GM23338 (cell line): ENCODE results near the gene CD86. TPM values are rescaled to one million over a fixed set of nuclear protein-coding genes. Genes with fewer than 3 reads are reported as not detected.

Source experiments
- ATAC-seq: fragments of 200-7000 bp; cut with Tn5 transposase; 3 replicates; pipeline ENCODE4 v1.9.1; 2020
- DNase-seq: peaks from one replicate; pipeline ENCODE4 v3.0.0-alpha.2; 2015; ENCODE audit warnings: low spot score
- H2AFZ ChIP-seq: fragments of 200-600 bp; sonication (generic); 2 replicates; pipeline ENCODE4 v1.8.0; 2016; ENCODE audit warnings: antibody characterized with exemption, mild to moderate bottlenecking, moderate library complexity
- H3F3A ChIP-seq: fragments of 200-600 bp; sonication (generic); replicated peaks from 2 replicates; pipeline ENCODE4 v1.8.0; 2017; ENCODE audit warnings: antibody characterized with exemption, mixed run types, low read depth
- H3K27ac ChIP-seq: fragments of 200-600 bp; sonication (generic); 2 replicates; pipeline ENCODE4 v1.6.1; 2016; ENCODE audit warnings: low read depth
- H3K27me3 ChIP-seq: fragments of 200-600 bp; sonication (generic); 2 replicates; pipeline ENCODE4 v1.8.0; 2016; ENCODE audit warnings: mild to moderate bottlenecking, mixed run types, moderate library complexity; ENCODE audit not compliant: insufficient read depth
- H3K36me3 ChIP-seq: fragments of 200-600 bp; sonication (generic); 2 replicates; pipeline ENCODE4 v1.8.0; 2016; ENCODE audit warnings: mild to moderate bottlenecking; ENCODE audit not compliant: insufficient read depth
- H3K4me1 ChIP-seq: fragments of 200-600 bp; sonication (generic); 2 replicates; pipeline ENCODE4 v1.8.0; 2016; ENCODE audit warnings: mild to moderate bottlenecking, moderate library complexity; ENCODE audit not compliant: insufficient read depth
- H3K4me2 ChIP-seq: fragments of 200-600 bp; sonication (generic); 2 replicates; pipeline ENCODE4 v1.7.1; 2017; ENCODE audit warnings: mixed run types
- H3K4me3 ChIP-seq: fragments of 200-600 bp; sonication (generic); 2 replicates; pipeline ENCODE4 v1.6.1; 2016; ENCODE audit warnings: mixed run types
- H3K79me2 ChIP-seq: fragments of 200-600 bp; sonication (generic); replicated peaks from 2 replicates; pipeline ENCODE4 v1.8.0; 2017; ENCODE audit warnings: mild to moderate bottlenecking; ENCODE audit not compliant: insufficient read depth
- H3K9me2 ChIP-seq: fragments of 200-600 bp; sonication (generic); 2 replicates; pipeline ENCODE4 v1.8.0; 2017; ENCODE audit not compliant: insufficient read depth
- H4K20me1 ChIP-seq: fragments of 200-600 bp; sonication (generic); replicated peaks from 2 replicates; pipeline ENCODE4 v1.8.0; 2017; ENCODE audit warnings: mild to moderate bottlenecking; ENCODE audit not compliant: insufficient read depth
- H3K27ac Mint-ChIP-seq: 2 replicates; pipeline ENCODE4 v1.8.0; 2020; ENCODE audit warnings: inconsistent platforms, mild to moderate bottlenecking, moderate library complexity, mixed read lengths
- H3K27me3 Mint-ChIP-seq: 3 replicates; pipeline ENCODE4 v1.8.0; 2022; ENCODE audit warnings: low read depth, mild to moderate bottlenecking, moderate library complexity, mixed read lengths, inconsistent platforms; ENCODE audit not compliant: insufficient read depth, poor library complexity
- H3K36me3 Mint-ChIP-seq: 3 replicates; pipeline ENCODE4 v1.8.0; 2021; ENCODE audit warnings: low read depth, mild to moderate bottlenecking, inconsistent platforms, moderate library complexity, mixed read lengths
- H3K4me1 Mint-ChIP-seq: 3 replicates; pipeline ENCODE4 v1.8.0; 2020; ENCODE audit warnings: mild to moderate bottlenecking, inconsistent platforms, mixed read lengths
- H3K4me3 Mint-ChIP-seq: 3 replicates; pipeline ENCODE4 v1.8.0; 2021; ENCODE audit warnings: moderate library complexity, mild to moderate bottlenecking, inconsistent platforms, mixed read lengths
- H3K9me3 Mint-ChIP-seq: 3 replicates; pipeline ENCODE4 v1.8.0; 2020; ENCODE audit warnings: moderate library complexity, mild to moderate bottlenecking, inconsistent platforms, mixed read lengths
- EZH2 ChIP-seq: fragments of 200-600 bp; sonication (generic); IDR thresholded peaks from one replicate; pipeline ENCODE4 v1.8.0; 2017; ENCODE audit warnings: antibody characterized with exemption, mild to moderate bottlenecking, low read depth; ENCODE audit not compliant: unreplicated experiment
- EZH2phosphoT487 ChIP-seq: fragments of 200-600 bp; sonication (generic); IDR thresholded peaks from one replicate; pipeline ENCODE4 v1.8.1; 2018; ENCODE audit warnings: antibody characterized with exemption; ENCODE audit not compliant: unreplicated experiment
- POLR2AphosphoS5 ChIP-seq: IDR thresholded peaks from 2 replicates; pipeline ENCODE4 v1.6.1; 2016; ENCODE audit warnings: antibody characterized with exemption, low read depth
- REST ChIP-seq: IDR thresholded peaks from one replicate; pipeline ENCODE4 v1.6.1; 2018; ENCODE audit warnings: antibody characterized with exemption; ENCODE audit not compliant: unreplicated experiment
- STAT1 ChIP-seq: IDR thresholded peaks from one replicate; pipeline ENCODE4 v1.6.1; 2016; ENCODE audit warnings: antibody characterized with exemption; ENCODE audit not compliant: unreplicated experiment
- ZNF114 ChIP-seq: fragments of 250-450 bp; sonication (Bioruptor Pico); IDR thresholded peaks from 2 replicates; pipeline ENCODE4 v1.5.0; 2020; ENCODE audit warnings: mild to moderate bottlenecking, moderate library complexity
- polyA plus RNA-seq: library from polyadenylated mRNA; unstranded; fragments of >200 nt; fragmentation: Nextera tagmentation; extraction: Ambion mirVana; gene quantifications from 2 replicates; pipeline ENCODE4 v1.2.1, GENCODE V29; 2016
- total RNA-seq: library from RNA; depleted of rRNA; stranded (reverse); fragments of >200 nt; shearing (Covaris generic); gene quantifications from 2 replicates; pipeline ENCODE4 v1.2.3, GENCODE V29; 2014
- TF ChIP-seq, protein P1 (sequence below): fragments of 250-450 bp; sonication (Bioruptor Pico); IDR thresholded peaks from 2 replicates; pipeline ENCODE4 v1.5.0; 2020; ENCODE audit warnings: mild to moderate bottlenecking, moderate library complexity

Gene CD86
- total and polyA plus RNA-seq, 2 experiments from 2014 or later: 0.97 TPM; not detected in 1

DNA sequence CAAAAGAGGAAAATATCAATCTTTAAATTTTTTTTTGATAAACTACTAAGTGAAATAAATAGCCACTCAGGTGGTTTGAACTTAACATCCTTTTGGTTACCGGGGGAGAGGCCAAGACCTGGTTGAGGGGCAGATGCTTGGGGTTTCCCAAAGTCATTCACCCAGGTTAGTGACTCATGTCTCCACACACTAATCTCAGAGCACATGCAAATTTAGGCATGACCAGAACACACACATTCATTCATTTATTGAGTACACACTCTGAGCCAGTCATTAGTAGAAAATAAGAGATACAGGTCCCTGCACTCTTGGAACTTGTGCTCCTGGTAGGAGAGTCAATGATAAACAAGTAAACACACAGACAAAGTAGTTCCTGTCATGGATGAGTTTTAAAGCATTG, 40.4 kb upstream of the CD86 start:
- Histone ChIP-seq H3F3A (no peaks in the 10 kb centered on the region), H3K4me3 (no peak overlapping the region), H4K20me1 (no peaks in the 10 kb centered on the region), H3K36me3 (no peaks in the 10 kb centered on the region), H3K4me2 (no peak overlapping the region), H3K9me2 (no peaks in the 10 kb centered on the region), H3K27ac (no peak overlapping the region), H2AFZ (no peak overlapping the region), H3K79me2 (no peaks in the 10 kb centered on the region), H3K4me1 (0 out of 2 replicates have a peak, but pooled peaks cover 4% of the 10 kb centered on the region), H3K27me3 (no peaks in the 10 kb centered on the region)
- H3K36me3 Mint-ChIP-seq: no peaks in the 10 kb centered on the region
- TF ChIP-seq, protein P1, sequence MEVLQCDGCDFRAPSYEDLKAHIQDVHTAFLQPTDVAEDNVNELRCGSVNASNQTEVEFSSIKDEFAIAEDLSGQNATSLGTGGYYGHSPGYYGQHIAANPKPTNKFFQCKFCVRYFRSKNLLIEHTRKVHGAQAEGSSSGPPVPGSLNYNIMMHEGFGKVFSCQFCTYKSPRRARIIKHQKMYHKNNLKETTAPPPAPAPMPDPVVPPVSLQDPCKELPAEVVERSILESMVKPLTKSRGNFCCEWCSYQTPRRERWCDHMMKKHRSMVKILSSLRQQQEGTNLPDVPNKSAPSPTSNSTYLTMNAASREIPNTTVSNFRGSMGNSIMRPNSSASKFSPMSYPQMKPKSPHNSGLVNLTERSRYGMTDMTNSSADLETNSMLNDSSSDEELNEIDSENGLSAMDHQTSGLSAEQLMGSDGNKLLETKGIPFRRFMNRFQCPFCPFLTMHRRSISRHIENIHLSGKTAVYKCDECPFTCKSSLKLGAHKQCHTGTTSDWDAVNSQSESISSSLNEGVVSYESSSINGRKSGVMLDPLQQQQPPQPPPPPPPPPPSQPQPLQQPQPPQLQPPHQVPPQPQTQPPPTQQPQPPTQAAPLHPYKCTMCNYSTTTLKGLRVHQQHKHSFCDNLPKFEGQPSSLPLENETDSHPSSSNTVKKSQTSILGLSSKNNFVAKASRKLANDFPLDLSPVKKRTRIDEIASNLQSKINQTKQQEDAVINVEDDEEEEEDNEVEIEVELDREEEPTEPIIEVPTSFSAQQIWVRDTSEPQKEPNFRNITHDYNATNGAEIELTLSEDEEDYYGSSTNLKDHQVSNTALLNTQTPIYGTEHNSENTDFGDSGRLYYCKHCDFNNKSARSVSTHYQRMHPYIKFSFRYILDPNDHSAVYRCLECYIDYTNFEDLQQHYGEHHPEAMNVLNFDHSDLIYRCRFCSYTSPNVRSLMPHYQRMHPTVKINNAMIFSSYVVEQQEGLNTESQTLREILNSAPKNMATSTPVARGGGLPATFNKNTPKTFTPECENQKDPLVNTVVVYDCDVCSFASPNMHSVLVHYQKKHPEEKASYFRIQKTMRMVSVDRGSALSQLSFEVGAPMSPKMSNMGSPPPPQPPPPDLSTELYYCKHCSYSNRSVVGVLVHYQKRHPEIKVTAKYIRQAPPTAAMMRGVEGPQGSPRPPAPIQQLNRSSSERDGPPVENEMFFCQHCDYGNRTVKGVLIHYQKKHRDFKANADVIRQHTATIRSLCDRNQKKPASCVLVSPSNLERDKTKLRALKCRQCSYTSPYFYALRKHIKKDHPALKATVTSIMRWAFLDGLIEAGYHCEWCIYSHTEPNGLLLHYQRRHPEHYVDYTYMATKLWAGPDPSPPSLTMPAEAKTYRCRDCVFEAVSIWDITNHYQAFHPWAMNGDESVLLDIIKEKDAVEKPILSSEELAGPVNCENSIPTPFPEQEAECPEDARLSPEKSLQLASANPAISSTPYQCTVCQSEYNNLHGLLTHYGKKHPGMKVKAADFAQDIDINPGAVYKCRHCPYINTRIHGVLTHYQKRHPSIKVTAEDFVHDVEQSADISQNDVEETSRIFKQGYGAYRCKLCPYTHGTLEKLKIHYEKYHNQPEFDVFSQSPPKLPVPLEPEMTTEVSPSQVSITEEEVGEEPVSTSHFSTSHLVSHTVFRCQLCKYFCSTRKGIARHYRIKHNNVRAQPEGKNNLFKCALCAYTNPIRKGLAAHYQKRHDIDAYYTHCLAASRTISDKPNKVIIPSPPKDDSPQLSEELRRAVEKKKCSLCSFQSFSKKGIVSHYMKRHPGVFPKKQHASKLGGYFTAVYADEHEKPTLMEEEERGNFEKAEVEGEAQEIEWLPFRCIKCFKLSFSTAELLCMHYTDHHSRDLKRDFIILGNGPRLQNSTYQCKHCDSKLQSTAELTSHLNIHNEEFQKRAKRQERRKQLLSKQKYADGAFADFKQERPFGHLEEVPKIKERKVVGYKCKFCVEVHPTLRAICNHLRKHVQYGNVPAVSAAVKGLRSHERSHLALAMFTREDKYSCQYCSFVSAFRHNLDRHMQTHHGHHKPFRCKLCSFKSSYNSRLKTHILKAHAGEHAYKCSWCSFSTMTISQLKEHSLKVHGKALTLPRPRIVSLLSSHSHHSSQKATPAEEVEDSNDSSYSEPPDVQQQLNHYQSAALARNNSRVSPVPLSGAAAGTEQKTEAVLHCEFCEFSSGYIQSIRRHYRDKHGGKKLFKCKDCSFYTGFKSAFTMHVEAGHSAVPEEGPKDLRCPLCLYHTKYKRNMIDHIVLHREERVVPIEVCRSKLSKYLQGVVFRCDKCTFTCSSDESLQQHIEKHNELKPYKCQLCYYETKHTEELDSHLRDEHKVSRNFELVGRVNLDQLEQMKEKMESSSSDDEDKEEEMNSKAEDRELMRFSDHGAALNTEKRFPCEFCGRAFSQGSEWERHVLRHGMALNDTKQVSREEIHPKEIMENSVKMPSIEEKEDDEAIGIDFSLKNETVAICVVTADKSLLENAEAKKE (CRISPR knock-in tag): no peak
- TF ChIP-seq REST: no peak
- TF ChIP-seq POLR2AphosphoS5: no peak
- TF ChIP-seq EZH2phosphoT487: no peak
- TF ChIP-seq STAT1: no peak
- no peak for TF ChIP-seq ZNF114
- no peak for TF ChIP-seq EZH2
- H3K4me3 Mint-ChIP-seq: no peak overlapping the region
- no peak for ATAC-seq
- peaks cover 10% of the 10 kb centered on the region for H3K4me1 Mint-ChIP-seq
- no peaks in the 10 kb centered on the region for H3K27me3 Mint-ChIP-seq
- H3K9me3 Mint-ChIP-seq: no peaks in the 10 kb centered on the region
- DNase-seq: no peak
- H3K27ac Mint-ChIP-seq: no peak overlapping the region
